ENCODE data around the gene NR0B2.

GRCh38 chr1:26888231-26888630, 25.5 kb downstream of the NR0B2 start:
- TF ChIP-seq POLR2A (IDR thresholded peaks at IDR 0.05) (no peak), CTCF (IDR thresholded peaks at IDR 0.05) (no peak)

Data from uterus (tissue), 2 donors.